HepG2 (cell line): ENCODE measurements around the gene PARP3. TPM values are rescaled to one million over a fixed set of nuclear protein-coding genes. Genes with fewer than 3 reads are reported as not detected.

Experiments used
- ARID3A ChIP-seq: IDR thresholded peaks from 2 replicates; pipeline ENCODE4 v1.6.1; 2012; ENCODE audit warnings: low read depth, low read length, improper control_type of control experiment
- FOXA1 ChIP-seq, 2 experiments: fragments of 450-650 bp in 1 of 2; sonication (generic) in 1 of 2; formaldehyde crosslinking in 1 of 2; IDR thresholded peaks; 2 replicates each; pipeline versions ENCODE4 v1.4.0 to v1.6.1; 2016 to 2020; ENCODE audit warnings: missing genetic modification reagents in 1 of 2
- GLI4 ChIP-seq: sonication (generic); formaldehyde crosslinking; IDR thresholded peaks from 2 replicates; pipeline ENCODE4 v1.5.1; 2020; ENCODE audit warnings: missing genetic modification reagents, mild to moderate bottlenecking, moderate library complexity, borderline replicate concordance
- HNF4A ChIP-seq: sonication (generic); formaldehyde crosslinking; IDR thresholded peaks from 2 replicates; pipeline ENCODE4 v1.4.0; 2020; ENCODE audit warnings: missing genetic modification reagents
- HOXA7 ChIP-seq: sonication (generic); formaldehyde crosslinking; IDR thresholded peaks from 2 replicates; pipeline ENCODE4 v1.8.1; 2022; ENCODE audit warnings: mild to moderate bottlenecking, missing genetic modification reagents, moderate library complexity
- LRRFIP1 ChIP-seq: sonication (generic); formaldehyde crosslinking; conservative IDR thresholded peaks from 2 replicates; pipeline ENCODE4 v1.4.0; 2020; ENCODE audit warnings: missing genetic modification reagents
- MLLT10 ChIP-seq: sonication (generic); formaldehyde crosslinking; IDR thresholded peaks from 2 replicates; pipeline ENCODE4 v1.4.0; 2020; ENCODE audit warnings: missing genetic modification reagents
- RARA ChIP-seq: IDR thresholded peaks from 2 replicates; pipeline ENCODE4 v1.6.1; 2016; ENCODE audit warnings: missing genetic modification reagents, missing compliant biosample characterization
- SATB2 ChIP-seq: sonication (generic); formaldehyde crosslinking; IDR thresholded peaks from 2 replicates; pipeline ENCODE4 v1.5.0; 2020; ENCODE audit warnings: missing genetic modification reagents
- TARDBP ChIP-seq: sonication (generic); formaldehyde crosslinking; IDR thresholded peaks from 2 replicates; pipeline ENCODE4 v1.8.0; 2022; ENCODE audit warnings: mild to moderate bottlenecking, missing genetic modification reagents
- ZBTB7B ChIP-seq: sonication (generic); formaldehyde crosslinking; IDR thresholded peaks from 2 replicates; pipeline ENCODE4 v1.4.0; 2020; ENCODE audit warnings: missing genetic modification reagents
- ZNF20 ChIP-seq: sonication (generic); formaldehyde crosslinking; IDR thresholded peaks from 2 replicates; pipeline ENCODE4 v1.4.0; 2020; ENCODE audit warnings: mild to moderate bottlenecking, moderate library complexity, missing genetic modification reagents
- ZNF282 ChIP-seq: fragments of 450-650 bp; IDR thresholded peaks from 2 replicates; pipeline ENCODE4 v1.6.1; 2018; ENCODE audit not compliant: partially characterized antibody
- ZNF44 ChIP-seq: sonication (generic); formaldehyde crosslinking; IDR thresholded peaks from 2 replicates; pipeline ENCODE4 v1.5.1; 2020; ENCODE audit warnings: mild to moderate bottlenecking, missing genetic modification reagents
- ZNF572 ChIP-seq: sonication (generic); formaldehyde crosslinking; IDR thresholded peaks from 2 replicates; pipeline ENCODE4 v1.5.1; 2020; ENCODE audit warnings: mild to moderate bottlenecking, missing genetic modification reagents
- ZNF703 ChIP-seq: sonication (generic); formaldehyde crosslinking; IDR thresholded peaks from 2 replicates; pipeline ENCODE4 v1.5.1; 2020; ENCODE audit warnings: missing genetic modification reagents, mild to moderate bottlenecking, moderate library complexity, borderline replicate concordance
- ZNF790 ChIP-seq: sonication (generic); formaldehyde crosslinking; IDR thresholded peaks from 2 replicates; pipeline ENCODE4 v1.8.0; 2022; ENCODE audit warnings: missing genetic modification reagents, mild to moderate bottlenecking, borderline replicate concordance
- ZNF816 ChIP-seq: sonication (generic); formaldehyde crosslinking; IDR thresholded peaks from 2 replicates; pipeline ENCODE4 v1.8.0; 2022; ENCODE audit warnings: missing genetic modification reagents, mild to moderate bottlenecking, borderline replicate concordance
- ZNF883 ChIP-seq: sonication (generic); formaldehyde crosslinking; IDR thresholded peaks from 2 replicates; pipeline ENCODE4 v1.5.1; 2020; ENCODE audit warnings: mild to moderate bottlenecking, missing genetic modification reagents; ENCODE audit errors: not compliant biosample characterization
- ZSCAN22 ChIP-seq: sonication (generic); formaldehyde crosslinking; IDR thresholded peaks from 2 replicates; pipeline ENCODE4 v1.4.0; 2020; ENCODE audit warnings: mild to moderate bottlenecking, missing genetic modification reagents
- polyA plus RNA-seq, 8 experiments: library from polyadenylated mRNA; depleted of rRNA in 3 of 8; stranded (reverse) in 7 of 8; unstranded in 1 of 8; fragments of >200 nt; fragmentation: Illumina TruSeq in 4 of 8; extraction: Trizol in 4 of 8; gene quantifications; 2 replicates each; pipeline versions ENCODE4 v1.2.1 to v1.2.3, GENCODE V29; 2011 to 2016; ENCODE audit warnings: low read depth in 4 of 8, missing spikeins in 1 of 8, mixed read lengths in 1 of 8; ENCODE audit not compliant: insufficient read depth in 1 of 8
- total RNA-seq, 5 experiments: library from RNA; depleted of rRNA; stranded (reverse); fragments of >200 nt; fragmentation: Illumina TruSeq; extraction: Trizol; gene quantifications; 2 replicates each; pipeline ENCODE4 v1.2.3, GENCODE V29; 2016; ENCODE audit warnings: low read depth in 1 of 5
- TF ChIP-seq, protein P1 (sequence below): sonication (generic); formaldehyde crosslinking; IDR thresholded peaks from 2 replicates; pipeline ENCODE4 v1.5.1; 2020; ENCODE audit warnings: mild to moderate bottlenecking, missing genetic modification reagents, borderline replicate concordance
- TF ChIP-seq, protein P2 (sequence below): IDR thresholded peaks from 2 replicates; pipeline ENCODE4 v1.6.1; 2016
- TF ChIP-seq, protein P3 (sequence below): sonication (generic); formaldehyde crosslinking; conservative IDR thresholded peaks from 2 replicates; pipeline ENCODE4 v1.4.0; 2020; ENCODE audit warnings: missing genetic modification reagents

Gene PARP3
- total and polyA plus RNA-seq, 2 of the 13 experiments (the other 11 are each of a cell fraction or from before 2014, with no cell fraction given) = 11.2 to 21.5 TPM

GRCh38 chr3:51974277-51974962, 32.3 kb downstream of the PARP3 start (continued):
- TF ChIP-seq ARID3A (no peak), ZNF44 (no peak), ZBTB7B (CRISPR knock-in tag) (no peak), ZNF790 (CRISPR knock-in tag) (no peak), ZNF816 (CRISPR knock-in tag) (no peak), LRRFIP1 (no peak), ZNF703 (0 out of 2 replicates have a peak, but pooled peaks have one; percentile 37), ZNF282 (no peak), HNF4A (CRISPR knock-in tag) (no peak), ZNF20 (CRISPR knock-in tag) (no peak), ZNF883 (CRISPR knock-in tag) (no peak), ZSCAN22 (CRISPR knock-in tag) (no peak), ZNF572 (CRISPR knock-in tag) (no peak), SATB2 (CRISPR knock-in tag) (no peak), HOXA7 (CRISPR knock-in tag) (no peak), GLI4 (no peak), RARA (CRISPR knock-in tag) (no peak), FOXA1 (IDR thresholded peaks at IDR 0.05) (no peak), FOXA1 (CRISPR knock-in tag; IDR thresholded peaks at IDR 0.05) (no peak), TARDBP (no peak), MLLT10 (CRISPR knock-in tag) (no peak)
- TF ChIP-seq, protein P1, sequence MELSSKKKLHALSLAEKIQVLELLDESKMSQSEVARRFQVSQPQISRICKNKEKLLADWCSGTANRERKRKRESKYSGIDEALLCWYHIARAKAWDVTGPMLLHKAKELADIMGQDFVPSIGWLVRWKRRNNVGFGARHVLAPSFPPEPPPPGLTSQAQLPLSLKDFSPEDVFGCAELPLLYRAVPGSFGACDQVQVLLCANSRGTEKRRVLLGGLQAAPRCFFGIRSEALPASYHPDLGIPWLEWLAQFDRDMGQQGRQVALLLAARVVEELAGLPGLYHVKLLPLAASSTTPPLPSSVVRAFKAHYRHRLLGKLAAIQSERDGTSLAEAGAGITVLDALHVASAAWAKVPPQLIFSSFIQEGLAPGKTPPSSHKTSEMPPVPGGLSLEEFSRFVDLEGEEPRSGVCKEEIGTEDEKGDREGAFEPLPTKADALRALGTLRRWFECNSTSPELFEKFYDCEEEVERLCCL (CRISPR knock-in tag) = no peak
- TF ChIP-seq, protein P2, sequence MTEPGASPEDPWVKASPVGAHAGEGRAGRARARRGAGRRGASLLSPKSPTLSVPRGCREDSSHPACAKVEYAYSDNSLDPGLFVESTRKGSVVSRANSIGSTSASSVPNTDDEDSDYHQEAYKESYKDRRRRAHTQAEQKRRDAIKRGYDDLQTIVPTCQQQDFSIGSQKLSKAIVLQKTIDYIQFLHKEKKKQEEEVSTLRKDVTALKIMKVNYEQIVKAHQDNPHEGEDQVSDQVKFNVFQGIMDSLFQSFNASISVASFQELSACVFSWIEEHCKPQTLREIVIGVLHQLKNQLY (CRISPR knock-in tag) = no peak
- TF ChIP-seq, protein P3, sequence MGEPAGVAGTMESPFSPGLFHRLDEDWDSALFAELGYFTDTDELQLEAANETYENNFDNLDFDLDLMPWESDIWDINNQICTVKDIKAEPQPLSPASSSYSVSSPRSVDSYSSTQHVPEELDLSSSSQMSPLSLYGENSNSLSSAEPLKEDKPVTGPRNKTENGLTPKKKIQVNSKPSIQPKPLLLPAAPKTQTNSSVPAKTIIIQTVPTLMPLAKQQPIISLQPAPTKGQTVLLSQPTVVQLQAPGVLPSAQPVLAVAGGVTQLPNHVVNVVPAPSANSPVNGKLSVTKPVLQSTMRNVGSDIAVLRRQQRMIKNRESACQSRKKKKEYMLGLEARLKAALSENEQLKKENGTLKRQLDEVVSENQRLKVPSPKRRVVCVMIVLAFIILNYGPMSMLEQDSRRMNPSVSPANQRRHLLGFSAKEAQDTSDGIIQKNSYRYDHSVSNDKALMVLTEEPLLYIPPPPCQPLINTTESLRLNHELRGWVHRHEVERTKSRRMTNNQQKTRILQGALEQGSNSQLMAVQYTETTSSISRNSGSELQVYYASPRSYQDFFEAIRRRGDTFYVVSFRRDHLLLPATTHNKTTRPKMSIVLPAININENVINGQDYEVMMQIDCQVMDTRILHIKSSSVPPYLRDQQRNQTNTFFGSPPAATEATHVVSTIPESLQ (CRISPR knock-in tag) = no peak
